Measurements from ENCODE around the gene CIAO3.

CIAO3 gene

GRCh38 chr16:775236-775796 is 34.5 kb upstream of the CIAO3 start:
- H3K4me3 ChIP-seq (ENCODE audit: low read depth, low read length): no peak overlapping the region
- DNase-seq (ENCODE audit: low read depth): no peak
- no peak for TF ChIP-seq CTCF (IDR thresholded peaks at IDR 0.05; ENCODE audit: control insufficient read depth, extremely low read depth, insufficient read depth)

GRCh38 chr16:774086-775001 is 33.5 kb upstream of the CIAO3 start:
- no peak for DNase-seq (ENCODE audit: low read depth)
- no peak overlapping the region for H3K4me3 ChIP-seq (ENCODE audit: low read depth, low read length)
- TF ChIP-seq CTCF (IDR thresholded peaks at IDR 0.05; ENCODE audit: control insufficient read depth, extremely low read depth, insufficient read depth): no peak

DNA sequence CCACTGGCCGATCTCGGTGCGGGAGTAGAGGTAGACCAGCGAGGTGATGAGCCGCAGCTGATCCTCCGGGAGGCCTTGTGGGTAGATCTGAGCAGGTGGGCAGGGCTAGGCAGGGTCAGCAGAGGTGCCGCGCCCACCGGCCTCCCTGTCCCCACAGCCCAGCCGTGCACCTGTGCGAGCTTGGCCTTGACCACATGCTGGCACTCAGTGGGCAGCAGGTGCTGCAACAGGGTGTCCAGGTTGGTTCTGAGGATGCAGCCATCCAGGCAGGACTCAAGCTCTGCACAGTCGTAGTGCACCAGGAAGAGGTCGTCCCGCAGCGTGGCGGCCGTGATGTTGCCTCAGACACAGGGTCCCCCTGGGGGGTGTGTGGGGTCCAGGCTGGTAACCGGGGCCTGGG is 32.2 kb upstream of the CIAO3 start:
- no peak for TF ChIP-seq CTCF (IDR thresholded peaks at IDR 0.05; ENCODE audit: control insufficient read depth, extremely low read depth, insufficient read depth)
- DNase-seq (ENCODE audit: low read depth): no peak
- no peak overlapping the region for H3K4me3 ChIP-seq (ENCODE audit: low read depth, low read length)

DNA sequence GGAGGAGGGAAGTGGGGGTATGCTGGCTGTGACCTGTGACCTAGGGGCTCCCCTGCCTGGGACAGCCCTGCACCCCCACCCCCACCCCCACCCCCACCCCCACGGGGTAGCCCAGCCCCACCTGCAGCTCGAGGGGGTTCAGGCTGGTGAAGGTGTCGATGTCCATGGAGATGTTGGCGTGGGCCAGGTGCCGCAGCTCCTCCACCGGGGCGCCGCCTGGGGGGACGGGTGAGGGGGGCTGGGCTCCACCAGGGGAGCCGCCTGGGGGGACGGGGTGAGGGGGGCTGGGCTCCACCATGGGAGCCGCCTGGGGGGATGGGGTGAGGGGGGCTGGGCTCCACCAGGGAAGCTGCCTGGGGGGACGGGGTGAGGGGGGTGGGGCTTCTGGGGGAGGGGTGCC is 29.6 kb upstream of the CIAO3 start:
- DNase-seq (ENCODE audit: low read depth): no peak
- no peak for TF ChIP-seq CTCF (IDR thresholded peaks at IDR 0.05; ENCODE audit: control insufficient read depth, extremely low read depth, insufficient read depth)

GRCh38 chr16:769934-770333 is 29.1 kb upstream of the CIAO3 start:
- DNase-seq (ENCODE audit: low read depth): no peak
- no peak for TF ChIP-seq CTCF (IDR thresholded peaks at IDR 0.05; ENCODE audit: control insufficient read depth, extremely low read depth, insufficient read depth)
- no peak overlapping the region for H3K4me3 ChIP-seq (ENCODE audit: low read depth, low read length)

More for the DNA sequence above, 29.6 kb upstream of the CIAO3 start:
- no peak overlapping the region for H3K4me3 ChIP-seq (ENCODE audit: low read depth, low read length)

- H3K4me3 ChIP-seq (ENCODE audit: low read depth, low read length): no peak overlapping the region
- TF ChIP-seq CTCF (IDR thresholded peaks at IDR 0.05; ENCODE audit: control insufficient read depth, extremely low read depth, insufficient read depth): no peak
- no peak for DNase-seq (ENCODE audit: low read depth)
Observed at GRCh38 chr16:769184-769784, 28.5 kb upstream of the CIAO3 start.

All from LNCaP clone FGC (cell line).